Adipose tissue (tissue), 3 donors: Measurements from ENCODE around the gene CYP4B1. TPM values are rescaled to one million over a fixed set of nuclear protein-coding genes. Genes with fewer than 3 reads are reported as not detected.
"Not testable (repeated sequence)": the region's sequence is repeated elsewhere in the genome, so short reads cannot be mapped to it uniquely, and the experiment has no call there.

Experiments used
- H3K27ac ChIP-seq: one replicate; pipeline ENCODE4 v1.5.1; 2013; ENCODE audit warnings: low read depth, low read length
- WGBS, 3 donors: extraction: QIAGEN DNeasy Blood & Tissue Kit; methylation state at CpG; one replicate each; pipeline ENCODE4 v1.1.7; 2013; 5-methylcytosine and 5-hydroxymethylcytosine counted together
- polyA plus RNA-seq, 3 donors: library from polyadenylated mRNA; stranded (reverse); fragments of 200-250 nt; gene quantifications; one replicate each; pipeline ENCODE4 v1.2.3, GENCODE V29; 2013
- donor health status: healthy with polysubstance abuse.
- donor health status: Bipolar disorder and iron deficiency.
- donor health status: healthy.

The CYP4B1 gene
- 10 to 100 TPM; 16.4 to 63.3 (median 47.8) TPM for polyA plus RNA-seq

- H3K27ac ChIP-seq, result no peak within 1 kb of the TSS
- WGBS, 3 donors, result 50 to 58% (median 54%) methylated on average over 4 of the region's 4 CpGs
Measured at GRCh38 chr1:46798810-46799209, at the start of gene CYP4B1. Gene CYP4B1, plus strand, starts transcription at chr1:46799046. Its CDS starts 36 bp downstream, at chr1:46799082.

DNA sequence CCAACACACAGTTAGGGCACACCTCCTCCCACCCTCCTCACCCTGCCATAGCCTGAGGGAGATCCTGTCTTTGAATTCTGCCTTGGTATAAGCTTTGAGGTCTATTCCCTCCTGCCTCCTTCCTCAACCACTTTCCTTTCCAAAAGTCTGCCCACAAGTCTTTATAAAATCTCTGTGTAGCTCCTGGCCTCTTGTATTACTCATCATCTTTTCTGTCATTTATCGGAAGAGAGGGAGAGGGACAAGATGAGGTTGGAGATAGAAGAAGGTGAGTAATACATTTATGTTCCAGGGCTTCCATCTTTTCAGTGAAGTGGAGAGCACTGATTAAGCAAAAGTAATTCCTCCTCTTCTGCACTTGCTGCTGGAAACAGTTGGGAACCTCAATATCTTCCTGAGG is 49.4 kb upstream of the CYP4B1 start:
- 80 to 93% (median 91%) methylated on average over 1 of the region's 1 CpG for WGBS, 3 donors
- H3K27ac ChIP-seq, result no peak overlapping the region

DNA sequence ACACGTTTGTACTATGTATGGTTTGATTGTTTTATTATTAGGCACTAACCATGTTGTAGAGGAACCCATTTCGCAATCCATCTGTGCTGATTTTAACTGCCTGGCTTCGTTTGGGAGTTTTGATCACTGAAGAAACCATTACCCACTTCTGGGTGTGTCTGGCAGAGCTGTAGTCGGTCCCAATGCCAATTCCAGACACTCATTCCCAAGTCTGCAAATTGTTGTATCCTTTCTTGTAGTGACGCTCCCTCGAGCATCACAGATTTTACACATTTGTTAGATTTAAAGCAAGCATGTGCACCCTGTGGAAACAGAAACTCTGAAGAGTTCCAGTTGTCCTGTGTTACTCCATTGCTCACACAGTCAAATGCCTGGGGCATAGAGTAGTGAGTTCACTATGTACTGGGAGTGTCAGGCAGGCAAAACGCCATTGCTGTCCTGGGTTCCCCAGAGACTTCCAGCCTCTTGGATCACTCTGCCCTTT is 48.9 kb upstream of the CYP4B1 start:
- WGBS, 3 donors, result 36 to 49% (median 41%) methylated on average over 7 of the region's 7 CpGs

GRCh38 chr1:46753985-46754384 is 44.9 kb upstream of the CYP4B1 start:
- no peak overlapping the region for H3K27ac ChIP-seq
- 61 to 64% (median 63%) methylated on average over 1 of the region's 1 CpG for WGBS, 3 donors

More for the DNA sequence above, 48.9 kb upstream of the CYP4B1 start:
- H3K27ac ChIP-seq, result no peak overlapping the region

DNA sequence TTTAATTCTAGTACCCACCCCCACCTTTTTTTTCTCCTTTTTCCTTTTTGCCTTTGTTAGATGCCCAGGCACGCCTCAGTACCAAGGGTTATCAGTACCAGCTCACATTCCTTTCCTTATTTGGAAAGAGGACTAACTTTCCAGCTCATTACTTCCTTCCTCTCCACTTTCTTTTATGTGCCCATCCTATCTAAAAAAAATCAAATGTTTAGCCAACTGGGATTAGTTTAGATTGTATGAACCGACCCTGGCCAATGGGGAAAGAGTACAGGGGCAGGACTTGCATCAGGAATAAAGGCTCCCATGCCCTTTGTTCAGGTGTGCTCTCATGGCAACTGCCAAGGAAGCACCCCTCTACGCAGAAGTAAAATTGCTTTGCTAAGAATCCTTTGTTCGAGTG is 44.1 kb upstream of the CYP4B1 start:
- WGBS, 3 donors, result 53 to 69% (median 58%) methylated on average over 4 of the region's 4 CpGs
- H3K27ac ChIP-seq, result not testable (repeated sequence)

DNA sequence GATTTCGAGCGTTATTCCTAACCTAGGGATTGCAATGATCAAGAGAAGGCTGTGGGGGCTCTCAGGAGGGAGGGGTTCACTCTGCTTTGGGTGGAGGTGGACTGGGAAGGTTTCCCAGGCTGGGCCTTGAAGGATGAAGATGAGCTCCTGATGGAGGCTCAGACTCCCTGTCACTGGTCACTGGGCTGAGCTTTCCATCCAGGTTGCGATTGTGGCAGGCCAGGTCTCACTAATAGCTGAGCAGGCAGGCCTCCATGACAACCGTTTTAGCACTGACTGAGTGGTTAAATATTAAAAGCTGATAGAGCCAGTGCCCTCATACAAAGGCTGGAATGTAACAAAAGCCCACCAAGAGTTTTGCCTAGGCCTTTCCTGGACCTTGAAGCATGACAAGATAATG is 43.7 kb upstream of the CYP4B1 start:
- H3K27ac ChIP-seq, result no peak overlapping the region
- 63 to 88% (median 79%) methylated on average over 4 of the region's 4 CpGs for WGBS, 3 donors

DNA sequence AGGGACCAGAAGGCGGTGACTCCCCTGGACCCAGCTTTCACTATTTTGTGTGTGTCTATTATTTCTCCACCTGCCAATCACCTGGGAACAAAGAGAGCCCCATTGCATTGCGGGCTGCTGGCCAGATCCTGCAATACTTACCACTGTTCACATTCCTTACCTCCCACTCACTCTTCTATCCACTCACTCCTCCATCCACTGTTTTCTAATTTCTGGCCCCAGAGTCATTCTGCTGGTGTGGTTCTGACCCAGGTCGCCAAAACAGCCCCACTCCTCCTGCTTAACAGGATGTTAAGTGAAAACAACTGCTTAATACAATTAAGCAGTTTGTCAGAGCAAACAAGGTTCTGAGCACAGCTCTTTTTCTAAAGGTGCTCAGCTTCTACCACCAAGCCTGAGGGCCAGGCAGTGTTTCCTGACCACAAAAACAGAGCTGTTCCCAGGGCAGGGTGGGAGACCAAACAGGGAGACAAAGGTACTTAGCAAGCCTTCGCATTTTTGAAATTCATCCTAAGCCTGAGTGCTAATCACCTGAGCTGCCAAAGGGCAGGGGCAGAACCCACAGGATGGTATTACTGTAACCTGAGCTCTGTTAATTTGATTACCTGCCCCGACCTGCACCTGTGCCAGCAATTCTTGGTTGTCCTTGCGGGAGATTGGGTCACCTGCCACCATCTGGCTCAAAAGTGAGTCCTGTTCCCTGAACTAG is 41.4 kb upstream of the CYP4B1 start:
- H3K27ac ChIP-seq, result no peak overlapping the region

GRCh38 chr1:46757956-46758528 is 40.8 kb upstream of the CYP4B1 start:
- H3K27ac ChIP-seq, result no peak overlapping the region

More for the DNA sequence above, 41.4 kb upstream of the CYP4B1 start:
- WGBS, 3 donors, result 34 to 62% (median 58%) methylated on average over 6 of the region's 6 CpGs

DNA sequence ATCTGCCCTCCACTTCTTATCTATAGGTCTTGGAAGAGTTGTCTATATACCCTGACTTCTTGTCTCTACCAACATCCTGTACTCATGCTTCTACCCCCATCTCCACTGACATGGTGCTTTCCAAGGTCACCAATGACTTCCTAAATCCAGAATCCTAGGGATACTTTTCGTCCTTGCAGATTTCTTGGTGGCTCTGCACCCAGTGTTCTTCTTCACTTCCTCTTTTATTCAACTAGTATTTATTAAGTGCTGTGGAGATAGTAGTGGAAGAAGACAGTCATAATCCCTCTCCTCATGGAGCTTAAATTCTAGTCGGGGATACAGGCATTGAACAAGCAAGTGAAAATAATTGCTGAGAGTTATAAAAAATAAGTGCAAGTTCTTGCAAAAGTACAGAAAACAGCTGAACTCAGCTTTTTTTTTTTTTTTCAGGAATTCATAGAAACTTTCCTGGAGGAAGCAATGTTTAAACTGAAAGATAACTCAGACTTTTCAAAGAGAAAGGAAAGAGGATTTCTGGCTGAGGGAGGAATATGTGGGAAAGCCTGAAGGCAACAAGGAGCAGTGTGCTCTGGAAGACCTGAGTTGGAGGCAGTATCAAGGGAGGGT is 38.2 kb upstream of the CYP4B1 start:
- WGBS, 3 donors, result 67 to 78% (median 77%) methylated on average over 2 of the region's 2 CpGs

GRCh38 chr1:46761740-46762139 is 37.1 kb upstream of the CYP4B1 start:
- H3K27ac ChIP-seq, result no peak overlapping the region

More for the DNA sequence above, 38.2 kb upstream of the CYP4B1 start:
- no peak overlapping the region for H3K27ac ChIP-seq

GRCh38 chr1:46764402-46764801 is 34.4 kb upstream of the CYP4B1 start:
- WGBS, 3 donors, result 68 to 87% (median 84%) methylated on average over 2 of the region's 2 CpGs
- no peak overlapping the region for H3K27ac ChIP-seq

GRCh38 chr1:46767649-46768282 is 31.1 kb upstream of the CYP4B1 start:
- H3K27ac ChIP-seq, result no peak overlapping the region
- WGBS, 3 donors, result 50 to 73% (median 71%) methylated on average over 4 of the region's 4 CpGs

DNA sequence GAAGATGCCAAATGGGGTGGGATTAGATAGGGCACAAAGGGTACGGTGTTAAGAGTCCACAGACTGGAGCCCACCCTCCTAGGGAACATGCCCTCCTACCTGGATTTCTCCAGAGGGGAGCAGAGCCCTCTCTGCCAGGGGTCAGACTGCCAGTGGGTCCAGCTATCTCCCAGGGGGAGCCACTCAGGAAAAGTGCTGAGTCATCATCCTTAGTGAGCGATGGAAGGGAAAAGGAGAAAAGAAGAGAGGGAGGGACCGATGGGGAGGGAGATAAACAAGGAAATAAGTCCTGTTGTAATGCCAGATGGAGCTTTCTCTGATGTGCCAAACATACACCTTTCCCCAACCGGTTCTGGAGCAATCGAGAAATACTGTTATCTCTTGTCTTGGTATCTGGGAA is 30.4 kb upstream of the CYP4B1 start:
- no peak overlapping the region for H3K27ac ChIP-seq
- 77 to 90% (median 90%) methylated on average over 5 of the region's 5 CpGs for WGBS, 3 donors

DNA sequence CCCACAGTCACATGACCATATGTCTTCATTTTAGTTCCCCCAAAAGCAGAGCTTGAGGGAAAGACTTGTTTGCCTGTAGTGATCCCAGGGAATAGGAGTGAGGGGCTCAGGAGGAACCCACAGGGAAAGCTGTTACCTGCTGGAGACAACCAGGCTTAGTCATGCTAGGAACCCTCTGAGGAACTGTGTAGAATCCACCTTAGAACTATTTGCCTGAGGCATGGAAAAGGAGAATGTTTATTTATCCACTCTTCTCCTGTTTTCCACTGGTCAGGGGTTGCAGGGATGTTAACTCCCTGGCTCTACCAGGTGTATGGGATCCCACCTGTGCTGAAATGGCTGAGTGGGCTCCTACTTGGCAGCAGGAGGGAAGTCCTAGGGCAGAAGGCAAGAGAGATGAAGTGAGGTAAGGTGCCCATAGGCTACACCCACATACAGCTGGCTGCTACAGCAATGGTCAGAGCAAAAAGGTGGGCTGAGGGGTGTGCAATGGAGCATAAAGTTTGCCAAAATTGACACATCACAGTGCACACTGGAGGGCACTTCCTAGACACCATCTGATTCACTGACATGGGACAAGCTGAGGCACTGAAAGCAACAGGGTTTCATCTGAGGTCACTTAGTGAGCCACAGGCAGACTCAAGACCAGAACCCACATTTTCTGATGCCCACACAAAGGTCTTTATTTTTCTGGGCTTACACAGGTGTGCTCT is 29.7 kb upstream of the CYP4B1 start:
- no peak overlapping the region for H3K27ac ChIP-seq

- WGBS, 3 donors, result 77 to 90% (median 85%) methylated on average over 3 of the region's 3 CpGs
- no peak overlapping the region for H3K27ac ChIP-seq
Measured at GRCh38 chr1:46770541-46770940, 28.3 kb upstream of the CYP4B1 start.

- whole genome bisulfite sequencing, 3 donors, result 47 to 50% (median 47%) methylated on average over 1 of the region's 1 CpG
- no peak overlapping the region for H3K27ac ChIP-seq
Measured at GRCh38 chr1:46772571-46772970, 26.3 kb upstream of the CYP4B1 start.

- WGBS, 3 donors, result 92 to 98% (median 94%) methylated on average over 1 of the region's 1 CpG
- H3K27ac ChIP-seq, result no peak overlapping the region
Measured at GRCh38 chr1:46774297-46774696, 24.5 kb upstream of the CYP4B1 start.

- not testable (repeated sequence) for H3K27ac ChIP-seq
- WGBS, 3 donors, result 92 to 95% (median 94%) methylated on average over 16 to 18 of the region's 18 CpGs
Measured at GRCh38 chr1:46778456-46778855, 20.4 kb upstream of the CYP4B1 start.

- 82 to 92% (median 89%) methylated on average over 1 of the region's 1 CpG for WGBS, 3 donors
- no peak overlapping the region for H3K27ac ChIP-seq
Measured at GRCh38 chr1:46784666-46785065, 14.2 kb upstream of the CYP4B1 start.
